Fibroblast of lung (primary cell): ENCODE data around the gene LIPK.

Source experiments
- CTCF ChIP-seq, 2 donors: IDR thresholded peaks in 1 of 2; conservative IDR thresholded peaks in 1 of 2; 1 replicate in 1 of 2; 2 replicates in 1 of 2; pipeline ENCODE4 v1.5.1; 2011 to 2012; ENCODE audit warnings: low read length in 2 of 2, control low read depth in 1 of 2, inconsistent platforms in 1 of 2, low read depth in 1 of 2, mild to moderate bottlenecking in 1 of 2
- EZH2 ChIP-seq: IDR thresholded peaks from 2 replicates; pipeline ENCODE4 v1.5.1; 2012; ENCODE audit warnings: low read length, control low read depth, mild to moderate bottlenecking; ENCODE audit errors: missing control alignments

DNA sequence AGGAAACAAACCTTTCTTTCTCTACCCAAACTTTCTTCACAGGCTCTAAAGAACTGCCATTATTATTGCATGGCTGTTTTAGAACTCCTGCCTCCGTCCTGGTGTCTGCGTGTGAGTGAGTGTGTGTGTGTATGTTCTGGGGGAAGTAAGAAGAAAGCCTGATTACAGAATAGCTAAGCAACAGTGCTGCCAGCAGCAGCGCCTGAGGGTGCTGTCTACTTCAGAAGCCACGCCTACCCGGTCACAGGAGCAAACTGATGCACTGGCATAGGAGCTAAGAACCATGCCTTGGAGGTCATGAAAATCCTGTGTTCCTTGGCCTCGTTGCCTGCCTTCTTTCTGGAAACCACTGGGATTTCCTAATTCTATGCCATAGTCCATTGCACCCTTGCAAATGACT lies 25.2 kb downstream of the LIPK start:
- TF ChIP-seq CTCF (conservative IDR thresholded peaks at IDR 0.05 in 1 of 2, IDR thresholded peaks at IDR 0.05 in 1 of 2; ENCODE audit: low read depth in 1 of 2, low read length in 2 of 2) (no peak), EZH2 (no peak)
